ENCODE results near the gene COQ5.
"Not testable (repeated sequence)": the region's sequence is repeated elsewhere in the genome, so short reads cannot be mapped to it uniquely, and the experiment has no call there.

COQ5 gene

DNA sequence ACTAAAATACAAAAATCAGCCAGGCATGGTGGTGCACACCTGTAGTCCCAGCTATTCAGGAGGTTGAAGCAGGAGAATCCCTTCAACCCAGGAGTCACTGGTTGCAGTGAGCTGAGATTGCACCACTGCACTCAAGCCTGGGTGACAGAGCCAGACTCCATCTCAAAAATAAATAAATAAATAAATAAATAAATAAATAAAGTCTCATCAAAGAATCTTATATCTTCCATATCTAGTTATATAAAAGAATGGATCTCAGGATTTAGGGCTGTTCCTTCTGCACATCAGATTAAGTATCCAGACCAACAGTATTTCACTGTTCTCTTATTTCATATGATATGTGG, 1.4 kb upstream of the COQ5 start:
- H3K27me3 ChIP-seq (ENCODE audit: control insufficient read depth in 2 of 2, insufficient read depth in 2 of 2, low read length in 2 of 2); H3K36me3 ChIP-seq (ENCODE audit: control insufficient read depth in 2 of 2, insufficient read depth in 2 of 2, low read length in 2 of 2); H3K9me3 ChIP-seq (ENCODE audit: control insufficient read depth in 2 of 2, low read length in 2 of 2): not testable (repeated sequence)
- H3K27ac ChIP-seq (ENCODE audit: low read depth in 2 of 2, low read length in 2 of 2), result peak overlapping the region; percentile 84 to 89
- H3K4me1 ChIP-seq (ENCODE audit: control insufficient read depth in 2 of 2, insufficient read depth in 2 of 2, low read length in 2 of 2), result peaks cover 7 to 11% of the 10 kb centered on the region in 2 donors
- peak overlapping the region; percentile 88 to 96 for H3K4me3 ChIP-seq (ENCODE audit: low read length in 2 of 2)
- peak overlapping the region in 1 of 2 donors; percentile 96 for H3K9ac ChIP-seq (ENCODE audit: low read depth in 1 of 2, low read length in 2 of 2)

DNA sequence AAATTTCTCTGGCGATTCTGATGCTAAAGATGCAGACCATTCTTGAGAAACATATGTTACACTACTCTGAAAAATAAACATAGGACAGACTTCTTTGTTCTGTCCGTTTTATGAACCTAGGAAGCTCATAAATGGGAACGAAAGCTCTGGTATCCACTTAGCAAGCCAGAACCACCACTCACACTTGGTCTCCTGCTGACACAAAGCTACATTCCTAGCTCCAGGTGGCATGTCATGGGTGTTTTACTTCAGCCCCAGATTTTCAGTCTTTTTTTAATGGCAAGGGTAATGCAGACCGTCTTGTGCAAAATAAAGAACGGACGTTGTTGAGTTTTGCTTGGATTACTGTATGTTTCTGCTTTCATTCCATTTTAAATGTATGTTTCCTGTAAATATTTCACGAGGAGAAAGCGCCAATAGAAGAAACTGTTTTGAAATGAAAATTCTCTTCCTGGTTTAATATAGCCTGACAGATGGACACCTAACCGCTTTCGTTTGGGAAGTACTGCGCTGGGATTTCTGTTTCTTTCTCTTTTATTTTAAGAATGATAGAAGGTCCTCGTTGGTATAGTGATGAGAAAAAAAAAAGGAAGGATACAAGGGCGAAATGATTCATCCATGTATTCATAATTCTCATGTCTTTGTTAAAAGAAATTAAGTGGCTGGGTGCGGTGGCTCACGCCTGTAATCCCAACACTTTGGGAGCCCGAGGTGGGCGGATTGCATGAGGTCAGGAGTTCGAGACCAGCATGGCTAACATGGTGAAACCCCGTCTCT, 871 bp upstream of the COQ5 start:
- peak overlapping the region; percentile 84 to 89 for H3K27ac ChIP-seq (ENCODE audit: low read depth in 2 of 2, low read length in 2 of 2)

DNA sequence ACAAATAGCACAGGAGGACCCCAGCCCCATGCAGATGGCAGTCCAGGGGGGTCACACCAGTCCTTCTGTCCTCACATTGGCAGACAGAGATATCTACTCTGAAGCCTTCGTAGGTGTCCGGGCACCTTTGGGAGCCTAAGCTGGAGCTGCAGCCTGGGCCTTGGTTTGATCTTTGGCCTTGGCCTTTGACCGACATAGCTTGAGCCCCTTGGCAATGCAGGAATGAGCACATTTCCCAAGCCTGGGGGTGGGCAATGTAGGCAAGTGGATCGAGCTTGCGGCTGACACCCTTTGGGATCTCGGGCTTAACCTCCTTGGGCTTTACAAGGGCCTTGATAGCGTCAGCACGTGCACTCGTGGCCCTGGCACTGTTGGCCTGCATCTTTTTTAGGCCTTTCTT, 6.4 kb downstream of the COQ5 start:
- Histone ChIP-seq H3K36me3 (ENCODE audit: control insufficient read depth in 2 of 2, insufficient read depth in 2 of 2, low read length in 2 of 2) (no peaks in the 10 kb centered on the region), H3K27me3 (ENCODE audit: control insufficient read depth in 2 of 2, insufficient read depth in 2 of 2, low read length in 2 of 2) (no peaks in the 10 kb centered on the region), H3K9ac (ENCODE audit: low read depth in 1 of 2, low read length in 2 of 2) (no peak overlapping the region), H3K4me3 (ENCODE audit: low read length in 2 of 2) (no peak overlapping the region), H3K4me1 (ENCODE audit: control insufficient read depth in 2 of 2, insufficient read depth in 2 of 2, low read length in 2 of 2) (no peaks in the 10 kb centered on the region), H3K9me3 (ENCODE audit: control insufficient read depth in 2 of 2, low read length in 2 of 2) (no peaks in the 10 kb centered on the region), H3K27ac (ENCODE audit: low read depth in 2 of 2, low read length in 2 of 2) (no peak overlapping the region)

More for the DNA sequence above, 871 bp upstream of the COQ5 start:
- Histone ChIP-seq H3K4me3 (ENCODE audit: low read length in 2 of 2) (peak overlapping the region; percentile 88 to 96), H3K9me3 (ENCODE audit: control insufficient read depth in 2 of 2, low read length in 2 of 2) (no peaks in the 10 kb centered on the region), H3K36me3 (ENCODE audit: control insufficient read depth in 2 of 2, insufficient read depth in 2 of 2, low read length in 2 of 2) (no peaks in the 10 kb centered on the region), H3K4me1 (ENCODE audit: control insufficient read depth in 2 of 2, insufficient read depth in 2 of 2, low read length in 2 of 2) (peaks cover 6 to 7% of the 10 kb centered on the region in 2 donors), H3K27me3 (ENCODE audit: control insufficient read depth in 2 of 2, insufficient read depth in 2 of 2, low read length in 2 of 2) (no peaks in the 10 kb centered on the region), H3K9ac (ENCODE audit: low read depth in 1 of 2, low read length in 2 of 2) (peak overlapping the region; percentile 96)

DNA sequence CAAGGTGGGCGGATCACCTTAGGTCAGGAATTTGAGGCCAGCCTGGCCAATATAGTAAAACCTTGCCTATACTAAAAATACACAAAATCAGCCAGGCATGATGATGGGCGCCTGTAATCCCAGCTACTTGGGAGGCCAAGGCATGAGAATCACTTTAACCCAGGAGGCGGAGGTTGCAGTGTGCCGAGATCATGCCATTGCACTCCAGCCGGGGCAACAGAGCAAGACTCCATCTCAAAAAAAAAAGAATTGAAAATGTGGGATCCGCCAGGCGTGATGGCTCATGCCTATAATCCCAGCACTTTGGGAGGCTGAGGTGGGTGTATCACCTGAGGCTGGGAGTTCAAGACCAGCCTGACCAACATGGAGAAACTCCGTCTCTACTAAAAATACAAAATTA, 9.6 kb downstream of the COQ5 start:
- H3K9me3 ChIP-seq (ENCODE audit: control insufficient read depth in 2 of 2, low read length in 2 of 2); H3K4me1 ChIP-seq (ENCODE audit: control insufficient read depth in 2 of 2, insufficient read depth in 2 of 2, low read length in 2 of 2); H3K9ac ChIP-seq (ENCODE audit: low read depth in 1 of 2, low read length in 2 of 2); H3K27ac ChIP-seq (ENCODE audit: low read depth in 2 of 2, low read length in 2 of 2); H3K4me3 ChIP-seq (ENCODE audit: low read length in 2 of 2); H3K27me3 ChIP-seq (ENCODE audit: control insufficient read depth in 2 of 2, insufficient read depth in 2 of 2, low read length in 2 of 2): not testable (repeated sequence)
- H3K36me3 ChIP-seq (ENCODE audit: control insufficient read depth in 2 of 2, insufficient read depth in 2 of 2, low read length in 2 of 2), result peaks cover 13 to 22% of the 10 kb centered on the region in 2 donors

DNA sequence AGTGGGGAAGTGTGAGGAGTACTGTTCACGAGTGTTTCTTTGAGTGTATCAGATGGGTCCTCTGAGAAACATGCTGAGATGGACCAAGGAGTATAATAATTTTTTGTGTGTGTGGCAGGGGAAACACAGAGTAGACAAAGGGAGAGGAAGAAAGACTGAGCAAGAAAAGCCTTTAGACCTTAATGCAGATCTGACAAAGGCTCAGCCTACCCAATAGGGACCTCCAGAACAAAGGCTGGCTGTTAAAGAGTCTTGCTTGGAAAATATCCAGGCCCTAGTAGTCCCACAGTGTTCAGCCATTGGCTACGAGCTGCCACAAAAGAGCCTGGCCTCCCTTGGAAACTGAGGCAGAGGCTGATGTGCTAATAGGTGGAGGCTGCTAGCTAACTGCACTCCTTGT, 13.5 kb downstream of the COQ5 start:
- H3K4me3 ChIP-seq (ENCODE audit: low read length in 2 of 2), result no peak overlapping the region
- no peak overlapping the region for H3K9ac ChIP-seq (ENCODE audit: low read depth in 1 of 2, low read length in 2 of 2)
- no peaks in the 10 kb centered on the region for H3K9me3 ChIP-seq (ENCODE audit: control insufficient read depth in 2 of 2, low read length in 2 of 2)
- no peak overlapping the region for H3K27ac ChIP-seq (ENCODE audit: low read depth in 2 of 2, low read length in 2 of 2)
- no peaks in the 10 kb centered on the region for H3K4me1 ChIP-seq (ENCODE audit: control insufficient read depth in 2 of 2, insufficient read depth in 2 of 2, low read length in 2 of 2)
- peaks cover 18 to 28% of the 10 kb centered on the region in 2 donors for H3K36me3 ChIP-seq (ENCODE audit: control insufficient read depth in 2 of 2, insufficient read depth in 2 of 2, low read length in 2 of 2)
- H3K27me3 ChIP-seq (ENCODE audit: control insufficient read depth in 2 of 2, insufficient read depth in 2 of 2, low read length in 2 of 2), result no peaks in the 10 kb centered on the region

DNA sequence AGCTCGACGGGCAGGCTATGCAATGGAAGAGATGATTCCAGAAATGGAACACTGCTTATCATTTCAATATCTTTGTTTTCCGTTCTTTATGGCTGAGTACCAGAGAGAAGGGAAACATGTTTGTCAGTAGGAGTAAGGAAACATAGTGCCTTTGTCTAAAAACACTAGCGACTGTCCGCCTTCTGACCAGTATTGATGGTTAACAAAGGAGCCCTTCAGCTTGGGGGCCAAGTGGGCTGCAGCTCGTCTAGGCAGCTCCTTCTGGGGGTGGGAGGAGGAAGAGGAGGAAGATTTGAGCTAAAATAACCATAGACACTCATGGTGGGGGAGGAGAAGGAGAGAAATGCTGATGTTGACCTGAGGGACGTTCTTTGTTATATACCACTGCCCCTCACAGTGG, 15.0 kb downstream of the COQ5 start:
- Histone ChIP-seq H3K4me1 (ENCODE audit: control insufficient read depth in 2 of 2, insufficient read depth in 2 of 2, low read length in 2 of 2) (peaks cover 0 to 3% of the 10 kb centered on the region in 2 donors), H3K4me3 (ENCODE audit: low read length in 2 of 2) (no peak overlapping the region), H3K36me3 (ENCODE audit: control insufficient read depth in 2 of 2, insufficient read depth in 2 of 2, low read length in 2 of 2) (peaks cover 19 to 38% of the 10 kb centered on the region in 2 donors), H3K9ac (ENCODE audit: low read depth in 1 of 2, low read length in 2 of 2) (no peak overlapping the region), H3K27me3 (ENCODE audit: control insufficient read depth in 2 of 2, insufficient read depth in 2 of 2, low read length in 2 of 2) (no peaks in the 10 kb centered on the region), H3K27ac (ENCODE audit: low read depth in 2 of 2, low read length in 2 of 2) (no peak overlapping the region), H3K9me3 (ENCODE audit: control insufficient read depth in 2 of 2, low read length in 2 of 2) (no peaks in the 10 kb centered on the region)

DNA sequence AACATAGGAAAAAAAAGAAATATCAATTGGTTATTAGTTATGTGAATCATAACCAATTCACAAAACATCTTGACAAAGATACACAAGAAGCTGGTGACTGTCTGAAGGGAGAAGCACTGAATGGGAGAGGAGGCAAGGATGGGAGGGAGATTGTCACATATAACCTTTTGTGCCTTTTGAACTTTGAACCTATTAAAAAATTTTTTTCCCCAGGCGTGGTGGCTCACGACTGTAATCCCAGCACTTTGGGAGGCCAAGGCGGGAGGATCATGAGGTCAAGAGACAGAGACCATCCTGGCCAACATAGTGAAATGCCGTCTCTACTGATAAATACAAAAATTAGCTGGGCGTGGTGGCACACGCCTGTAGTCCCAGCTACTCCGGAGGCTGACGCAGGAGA, 20.4 kb downstream of the COQ5 start:
- Histone ChIP-seq H3K36me3 (ENCODE audit: control insufficient read depth in 2 of 2, insufficient read depth in 2 of 2, low read length in 2 of 2) (peaks cover 19 to 31% of the 10 kb centered on the region in 2 donors), H3K4me3 (ENCODE audit: low read length in 2 of 2) (no peak overlapping the region), H3K27ac (ENCODE audit: low read depth in 2 of 2, low read length in 2 of 2) (no peak overlapping the region)

DNA sequence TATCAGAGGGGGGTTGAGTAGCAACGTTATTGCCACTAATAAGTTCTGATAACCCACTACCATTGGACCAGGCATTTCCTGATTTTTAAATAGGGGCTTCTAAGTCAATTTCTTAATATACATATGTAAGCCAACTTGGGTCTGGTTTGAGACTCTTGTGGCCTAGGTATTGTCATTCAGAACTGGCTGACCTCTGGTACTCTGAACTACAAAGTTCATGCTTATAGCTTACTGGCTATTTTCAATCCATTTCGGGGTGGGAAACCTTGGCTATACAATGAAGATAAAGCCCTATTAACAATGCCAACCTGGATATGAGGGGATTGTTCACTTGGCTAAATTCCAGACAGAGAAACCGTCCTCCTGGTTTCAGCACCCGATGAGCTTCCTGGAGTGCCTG, 24.4 kb downstream of the COQ5 start:
- Histone ChIP-seq H3K36me3 (ENCODE audit: control insufficient read depth in 2 of 2, insufficient read depth in 2 of 2, low read length in 2 of 2) (peaks cover 16 to 27% of the 10 kb centered on the region in 2 donors), H3K27ac (ENCODE audit: low read depth in 2 of 2, low read length in 2 of 2) (no peak overlapping the region), H3K4me3 (ENCODE audit: low read length in 2 of 2) (no peak overlapping the region), H3K4me1 (ENCODE audit: control insufficient read depth in 2 of 2, insufficient read depth in 2 of 2, low read length in 2 of 2) (peaks cover 3% of the 10 kb centered on the region in 2 donors), H3K27me3 (ENCODE audit: control insufficient read depth in 2 of 2, insufficient read depth in 2 of 2, low read length in 2 of 2) (no peaks in the 10 kb centered on the region), H3K9me3 (ENCODE audit: control insufficient read depth in 2 of 2, low read length in 2 of 2) (no peaks in the 10 kb centered on the region), H3K9ac (ENCODE audit: low read depth in 1 of 2, low read length in 2 of 2) (no peak overlapping the region)

More for the DNA sequence above, 20.4 kb downstream of the COQ5 start:
- H3K27me3 ChIP-seq (ENCODE audit: control insufficient read depth in 2 of 2, insufficient read depth in 2 of 2, low read length in 2 of 2), result no peaks in the 10 kb centered on the region
- H3K4me1 ChIP-seq (ENCODE audit: control insufficient read depth in 2 of 2, insufficient read depth in 2 of 2, low read length in 2 of 2), result peaks cover 3% of the 10 kb centered on the region in 2 donors
- no peak overlapping the region for H3K9ac ChIP-seq (ENCODE audit: low read depth in 1 of 2, low read length in 2 of 2)
- no peaks in the 10 kb centered on the region for H3K9me3 ChIP-seq (ENCODE audit: control insufficient read depth in 2 of 2, low read length in 2 of 2)

DNA sequence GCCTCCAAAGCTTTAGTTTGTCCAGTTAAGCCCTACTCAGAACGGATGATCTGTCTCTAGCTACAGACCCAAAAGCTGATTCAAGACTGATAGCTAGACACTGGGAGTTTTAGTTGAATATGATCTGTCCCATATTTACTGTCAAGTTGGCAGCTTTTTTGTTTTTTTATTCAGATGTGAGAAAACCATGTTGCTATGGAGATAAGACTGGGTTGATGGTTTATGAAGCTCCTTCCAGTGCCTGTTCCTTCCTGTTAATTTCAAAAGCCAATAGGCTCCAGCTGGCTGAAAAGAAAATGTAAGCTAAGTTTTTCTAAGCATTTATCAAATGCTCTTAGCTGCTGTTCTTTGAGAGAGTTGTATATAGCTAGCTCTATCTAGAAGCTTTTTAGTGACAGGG, 28.4 kb downstream of the COQ5 start:
- H3K9ac ChIP-seq (ENCODE audit: low read depth in 1 of 2, low read length in 2 of 2), result no peak overlapping the region
- no peaks in the 10 kb centered on the region for H3K27me3 ChIP-seq (ENCODE audit: control insufficient read depth in 2 of 2, insufficient read depth in 2 of 2, low read length in 2 of 2)
- H3K27ac ChIP-seq (ENCODE audit: low read depth in 2 of 2, low read length in 2 of 2), result no peak overlapping the region
- H3K9me3 ChIP-seq (ENCODE audit: control insufficient read depth in 2 of 2, low read length in 2 of 2), result no peaks in the 10 kb centered on the region
- H3K4me3 ChIP-seq (ENCODE audit: low read length in 2 of 2), result no peak overlapping the region
- peaks cover 16 to 33% of the 10 kb centered on the region in 2 donors for H3K36me3 ChIP-seq (ENCODE audit: control insufficient read depth in 2 of 2, insufficient read depth in 2 of 2, low read length in 2 of 2)
- peaks cover 11 to 12% of the 10 kb centered on the region in 2 donors for H3K4me1 ChIP-seq (ENCODE audit: control insufficient read depth in 2 of 2, insufficient read depth in 2 of 2, low read length in 2 of 2)

DNA sequence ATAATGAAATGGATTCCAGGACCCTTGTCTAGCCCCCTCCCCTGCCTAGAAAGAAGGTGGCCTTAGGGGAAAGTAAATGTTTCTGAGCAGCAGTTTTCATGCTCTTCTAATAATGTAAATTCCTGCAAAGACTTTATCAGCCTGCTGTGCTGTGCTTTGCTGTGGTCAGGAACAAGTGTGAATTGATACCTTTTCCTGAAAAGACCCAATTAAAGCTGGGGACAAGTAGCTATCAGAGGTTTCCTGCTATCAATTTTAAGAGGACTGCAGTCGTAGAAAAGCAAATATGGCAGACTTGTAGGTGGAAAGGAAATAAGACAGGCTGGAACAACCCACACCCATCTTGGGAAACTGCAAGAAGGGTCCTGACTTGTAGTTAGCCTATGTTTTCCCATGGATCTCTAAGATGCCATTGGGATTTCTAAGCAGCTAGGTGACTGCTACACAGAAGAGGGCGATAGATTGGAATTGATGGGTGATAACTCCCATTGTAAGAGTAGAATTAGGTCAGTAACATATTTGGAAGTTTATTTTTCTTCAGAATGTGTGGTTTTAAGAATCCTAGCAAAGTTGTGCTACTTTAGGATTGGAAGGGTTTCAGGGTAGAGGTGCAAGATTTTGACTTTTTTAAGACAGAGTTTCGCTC, 30.0 kb downstream of the COQ5 start:
- Histone ChIP-seq H3K9ac (ENCODE audit: low read depth in 1 of 2, low read length in 2 of 2) (no peak overlapping the region), H3K4me1 (ENCODE audit: control insufficient read depth in 2 of 2, insufficient read depth in 2 of 2, low read length in 2 of 2) (peaks cover 15 to 17% of the 10 kb centered on the region in 2 donors), H3K27ac (ENCODE audit: low read depth in 2 of 2, low read length in 2 of 2) (no peak overlapping the region), H3K27me3 (ENCODE audit: control insufficient read depth in 2 of 2, insufficient read depth in 2 of 2, low read length in 2 of 2) (no peaks in the 10 kb centered on the region), H3K9me3 (ENCODE audit: control insufficient read depth in 2 of 2, low read length in 2 of 2) (no peaks in the 10 kb centered on the region), H3K4me3 (ENCODE audit: low read length in 2 of 2) (no peak overlapping the region), H3K36me3 (ENCODE audit: control insufficient read depth in 2 of 2, insufficient read depth in 2 of 2, low read length in 2 of 2) (peaks cover 8 to 27% of the 10 kb centered on the region in 2 donors)

All from mucosa of rectum (tissue), 2 donors.